Subcutaneous adipose tissue (tissue), 4 donors: ENCODE results near the gene POLR2E. TPM values are rescaled to one million over a fixed set of nuclear protein-coding genes. Genes with fewer than 3 reads are reported as not detected.

ENCODE experiments used
- CTCF ChIP-seq: fragments of 450-650 bp; IDR thresholded peaks from one replicate; pipeline ENCODE4 v1.5.1; 2016; ENCODE audit warnings: low read depth, mild to moderate bottlenecking, control low read depth, antibody characterized with exemption, moderate library complexity
- total RNA-seq, 4 donors: library from RNA; depleted of rRNA; stranded (reverse); fragments of >200 nt; gene quantifications; one replicate each; pipeline ENCODE4 v1.1.0, GENCODE V29; 2016

Gene POLR2E
- total RNA-seq, 4 donors from 2014 or later = 81.8 to 302 (median 127) TPM

- no peak for TF ChIP-seq CTCF
Observed at GRCh38 chr19:1093811-1094553, 1.2 kb downstream of the POLR2E start.

- TF ChIP-seq CTCF = no peak
Observed at GRCh38 chr19:1093330-1093729, 1.8 kb downstream of the POLR2E start.

- TF ChIP-seq CTCF = no peak
Observed at GRCh38 chr19:1091544-1092175, 3.5 kb downstream of the POLR2E start.

GRCh38 chr19:1090731-1091543 lies 4.2 kb downstream of the POLR2E start:
- no peak for TF ChIP-seq CTCF

GRCh38 chr19:1089891-1090290 lies 5.3 kb downstream of the POLR2E start:
- no peak for TF ChIP-seq CTCF

GRCh38 chr19:1089126-1089771 lies 5.9 kb downstream of the POLR2E start:
- no peak for TF ChIP-seq CTCF
